ENCODE measurements around the gene CFLAR. TPM values are rescaled to one million over a fixed set of nuclear protein-coding genes. Genes with fewer than 3 reads are reported as not detected.
"Not testable (repeated sequence)": the region's sequence is repeated elsewhere in the genome, so short reads cannot be mapped to it uniquely, and the experiment has no call there.

CFLAR gene
- total and polyA plus RNA-seq, 2 of the 4 experiments (the other 2 are of a cell fraction), result 29.2 to 59.9 TPM

- BruUV-seq (replicated peaks), result no TSS peak
- dilution Hi-C loops (cut with HindIII; ENCODE audit: low sequenced_read_pairs, unreplicated experiment), result no loop called here
- no peak overlapping the region for H2AK9ac ChIP-seq (replicated peaks; ENCODE audit: low read depth, low read length, poor library complexity)
- H2AFZ ChIP-seq (replicated peaks; ENCODE audit: low read length, poor library complexity), result no peak overlapping the region
- POLR2A ChIA-PET (ENCODE audit: unreplicated experiment), result no interaction called here
- ATAC-seq (ENCODE audit: low read depth) (no peak), DNase-seq (no peak)
- no peak overlapping the region for H3K56ac ChIP-seq (ENCODE audit: extremely low read depth, insufficient read depth, low read length)
- peaks cover 23% of the 10 kb centered on the region for H3K36me3 ChIP-seq (ENCODE audit: control insufficient read depth, insufficient read depth, low read length)
- H4K5ac ChIP-seq (ENCODE audit: low read depth, low read length), result no peak overlapping the region
- H3K79me1 ChIP-seq (ENCODE audit: low read depth in 1 of 2, low read length in 2 of 2), result 0 out of 4 replicates have a peak, but pooled peaks cover 0 to under 1% of the 10 kb centered on the region in 2 experiments
- no CpG with 5 or more reads among the region's 3 CpGs for WGBS, 2 experiments (ENCODE audit: extremely low coverage in 2 of 2, insufficient read length in 1 of 2)
- H2AK5ac ChIP-seq (ENCODE audit: low read depth, low read length), result no peak overlapping the region
- no peak overlapping the region for H2BK20ac ChIP-seq (ENCODE audit: low read depth, low read length)
- CTCF ChIA-PET, result interaction anchor here (1.1 kb wide), 1 partner anchor 9 kb away, joined by 3 read pairs; no protein-coding TSS in a partner anchor
- H4K8ac ChIP-seq (ENCODE audit: low read depth in 2 of 2, low read length in 2 of 2), result no peak overlapping the region
- in situ Hi-C loops (cut with MboI; ENCODE audit: low sequenced_read_pairs), result no loop called here
- no peak overlapping the region for H3K27ac ChIP-seq (ENCODE audit: insufficient read depth, low read length)
- H4K20me1 ChIP-seq (ENCODE audit: insufficient read depth, low read length), result no peaks in the 10 kb centered on the region
- H3K4me1 ChIP-seq (ENCODE audit: control insufficient read depth, insufficient read depth, low read length), result peaks cover under 1% of the 10 kb centered on the region; the same call in 1 of the 2 replicates
- H3K9me3 ChIP-seq (ENCODE audit: control insufficient read depth, insufficient read depth, low read length), result no peaks in the 10 kb centered on the region
- no peak overlapping the region for H3K4ac ChIP-seq (ENCODE audit: low read depth, low read length)
- intact Hi-C loops (cut with micrococcal nuclease), result no loop called here
- no peak overlapping the region for H3K23ac ChIP-seq (ENCODE audit: low read depth, low read length)
- H2BK15ac ChIP-seq (ENCODE audit: low read depth, low read length), result no peak overlapping the region
- no peak overlapping the region for H3K14ac ChIP-seq (replicated peaks; ENCODE audit: low read depth, low read length)
- TF ChIP-seq NFE2L2 (IDR thresholded peaks at IDR 0.05; ENCODE audit: low read depth, low read length), result no peak
- TF ChIP-seq, protein P1, sequence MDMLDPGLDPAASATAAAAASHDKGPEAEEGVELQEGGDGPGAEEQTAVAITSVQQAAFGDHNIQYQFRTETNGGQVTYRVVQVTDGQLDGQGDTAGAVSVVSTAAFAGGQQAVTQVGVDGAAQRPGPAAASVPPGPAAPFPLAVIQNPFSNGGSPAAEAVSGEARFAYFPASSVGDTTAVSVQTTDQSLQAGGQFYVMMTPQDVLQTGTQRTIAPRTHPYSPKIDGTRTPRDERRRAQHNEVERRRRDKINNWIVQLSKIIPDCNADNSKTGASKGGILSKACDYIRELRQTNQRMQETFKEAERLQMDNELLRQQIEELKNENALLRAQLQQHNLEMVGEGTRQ (IDR thresholded peaks at IDR 0.05; ENCODE audit: low read depth, low read length), result no peak
- TF ChIP-seq SMC3 (IDR thresholded peaks at IDR 0.05; ENCODE audit: low read depth, low read length), result no peak
- no peak for TF ChIP-seq BHLHE40 (IDR thresholded peaks at IDR 0.05; ENCODE audit: low read depth, low read length)
- no peak for TF ChIP-seq RAD21 (IDR thresholded peaks at IDR 0.05; ENCODE audit: low read length)
- no peak for TF ChIP-seq CEBPB (IDR thresholded peaks at IDR 0.05; ENCODE audit: low read depth, low read length)
- no peak for TF ChIP-seq RCOR1 (IDR thresholded peaks at IDR 0.05; ENCODE audit: insufficient replicate concordance, low read length)
- TF ChIP-seq RFX5 (IDR thresholded peaks at IDR 0.05; ENCODE audit: low read depth, low read length), result no peak
- H3K27me3 ChIP-seq (ENCODE audit: control insufficient read depth, insufficient read depth, low read length), result no peaks in the 10 kb centered on the region
- H3K9me1 ChIP-seq (ENCODE audit: insufficient read depth, low read length), result no peaks in the 10 kb centered on the region
- H3K18ac ChIP-seq (ENCODE audit: low read depth, low read length), result no peak overlapping the region
- H4K91ac ChIP-seq (ENCODE audit: insufficient read depth, low read depth, low read length), result no peak overlapping the region
- H3K9ac ChIP-seq (ENCODE audit: low read depth, low read length), result no peak overlapping the region
- no peak overlapping the region for H2BK120ac ChIP-seq (ENCODE audit: low read depth, low read length)
- H3K4me3 ChIP-seq (ENCODE audit: insufficient read depth, low read depth, low read length), result no peak overlapping the region
- no peak overlapping the region for H2BK5ac ChIP-seq (ENCODE audit: low read depth, low read length, poor library complexity, severe bottlenecking)
- no peak overlapping the region for H3K4me2 ChIP-seq (ENCODE audit: low read depth, low read length)
Measured at GRCh38 chr2:201167546-201167945, 51.6 kb downstream of the CFLAR start.

- H4K91ac ChIP-seq (ENCODE audit: insufficient read depth, low read depth, low read length); dilution Hi-C loops (cut with HindIII; ENCODE audit: low sequenced_read_pairs, unreplicated experiment); ATAC-seq (ENCODE audit: low read depth); H3K4ac ChIP-seq (ENCODE audit: low read depth, low read length); H4K20me1 ChIP-seq (ENCODE audit: insufficient read depth, low read length); H3K56ac ChIP-seq (ENCODE audit: extremely low read depth, insufficient read depth, low read length); H4K5ac ChIP-seq (ENCODE audit: low read depth, low read length); POLR2A ChIA-PET (ENCODE audit: unreplicated experiment); H3K9me1 ChIP-seq (ENCODE audit: insufficient read depth, low read length); H3K4me3 ChIP-seq (ENCODE audit: insufficient read depth, low read depth, low read length); H2BK15ac ChIP-seq (ENCODE audit: low read depth, low read length); H2BK5ac ChIP-seq (ENCODE audit: low read depth, low read length, poor library complexity, severe bottlenecking); H2BK20ac ChIP-seq (ENCODE audit: low read depth, low read length); H2AK9ac ChIP-seq (replicated peaks; ENCODE audit: low read depth, low read length, poor library complexity); H2AK5ac ChIP-seq (ENCODE audit: low read depth, low read length); H3K23ac ChIP-seq (ENCODE audit: low read depth, low read length); H3K14ac ChIP-seq (replicated peaks; ENCODE audit: low read depth, low read length); H3K9ac ChIP-seq (ENCODE audit: low read depth, low read length); CTCF ChIA-PET; H3K4me1 ChIP-seq (ENCODE audit: control insufficient read depth, insufficient read depth, low read length); H2AFZ ChIP-seq (replicated peaks; ENCODE audit: low read length, poor library complexity); H3K79me1 ChIP-seq (ENCODE audit: low read depth in 1 of 2, low read length in 2 of 2); H3K18ac ChIP-seq (ENCODE audit: low read depth, low read length); H3K4me2 ChIP-seq (ENCODE audit: low read depth, low read length); DNase-seq; H3K27me3 ChIP-seq (ENCODE audit: control insufficient read depth, insufficient read depth, low read length); H4K8ac ChIP-seq (ENCODE audit: low read depth in 2 of 2, low read length in 2 of 2); intact Hi-C loops (cut with micrococcal nuclease); in situ Hi-C loops (cut with MboI; ENCODE audit: low sequenced_read_pairs); H2BK120ac ChIP-seq (ENCODE audit: low read depth, low read length); H3K9me3 ChIP-seq (ENCODE audit: control insufficient read depth, insufficient read depth, low read length); BruUV-seq (replicated peaks); H3K27ac ChIP-seq (ENCODE audit: insufficient read depth, low read length): not testable (repeated sequence)
- WGBS, 2 experiments (ENCODE audit: extremely low coverage in 2 of 2, insufficient read length in 1 of 2), result no CpG with 5 or more reads among the region's 1 CpG
- H3K36me3 ChIP-seq (ENCODE audit: control insufficient read depth, insufficient read depth, low read length), result peaks cover 20% of the 10 kb centered on the region
Measured at GRCh38 chr2:201168496-201168895, 52.5 kb downstream of the CFLAR start.

All from IMR-90 (cell line).